Superior temporal gyrus (tissue), 1 donor: ENCODE measurements around the gene PRODH2.
A peak's percentile ranks its signal among the peaks of the same experiment; 100 is the strongest.

ENCODE experiments used
- DNase-seq: peaks from one replicate; pipeline ENCODE4 v3.0.0-alpha.2; 2016; ENCODE audit errors: extremely low spot score

The PRODH2 gene

GRCh38 chr19:35757749-35758608 is 54.7 kb downstream of the PRODH2 start, which contains the start of gene PROSER3:
Gene PROSER3 (plus strand): TSS chr19:35758176. CDS start chr19:35758216, 40 bp downstream.
- peak; percentile 100 for DNase-seq

- peak; percentile 18 for DNase-seq
Observed at GRCh38 chr19:35757231-35757748, 55.4 kb downstream of the PRODH2 start.

- no peak for DNase-seq
Observed at GRCh38 chr19:35756377-35757230, 56.0 kb downstream of the PRODH2 start, which contains the start of gene HSPB6. Gene HSPB6 (minus strand): TSS chr19:35757029. CDS start chr19:35757008, 21 bp downstream.

- DNase-seq = peak; percentile 5
Observed at GRCh38 chr19:35755550-35756376, 56.9 kb downstream of the PRODH2 start.

GRCh38 chr19:35755131-35755549 is 57.5 kb downstream of the PRODH2 start:
- DNase-seq = no peak

- no peak for DNase-seq
Observed at GRCh38 chr19:35754370-35755130, 58.1 kb downstream of the PRODH2 start.

GRCh38 chr19:35753634-35754369 is 58.8 kb downstream of the PRODH2 start:
- no peak for DNase-seq

- DNase-seq = no peak
Observed at GRCh38 chr19:35752746-35753350, 59.8 kb downstream of the PRODH2 start.

- DNase-seq = no peak
Observed at GRCh38 chr19:35751839-35752745, 60.6 kb downstream of the PRODH2 start.

- no peak for DNase-seq
Observed at GRCh38 chr19:35750167-35750566, 62.5 kb downstream of the PRODH2 start.
